ENCODE results near the gene TPTE2.
"Not testable (repeated sequence)": the region's sequence is repeated elsewhere in the genome, so short reads cannot be mapped to it uniquely, and the experiment has no call there.

TPTE2 gene

DNA sequence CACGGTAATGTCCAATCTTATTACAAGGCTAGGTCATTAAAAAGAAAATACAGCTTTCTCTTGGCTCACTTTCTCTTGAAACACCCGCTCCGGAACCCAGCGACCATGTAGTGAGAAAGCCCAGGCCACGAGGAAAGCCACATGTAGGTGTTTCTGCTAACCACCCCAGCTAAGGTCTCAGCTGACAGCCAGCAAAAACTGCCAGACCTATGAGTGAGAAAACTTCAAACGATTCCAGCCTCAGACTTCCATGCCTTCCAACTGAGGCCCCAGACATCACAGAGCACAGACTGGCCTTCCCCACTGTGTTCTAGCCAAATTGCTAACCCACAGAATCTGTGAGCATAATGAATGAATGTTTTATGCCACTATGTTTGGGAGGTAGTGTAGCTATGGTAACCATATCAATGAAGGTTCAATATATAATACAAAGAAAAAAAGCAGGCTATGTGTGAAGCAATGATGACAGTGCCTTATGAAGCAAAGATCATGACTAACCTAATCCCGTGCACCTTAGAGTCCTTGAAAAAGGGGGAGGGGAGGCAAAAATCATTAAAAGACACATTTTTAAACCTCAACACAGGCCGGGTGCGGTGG lies 11.9 kb upstream of the TPTE2 start:
- H3K4me3 ChIP-seq (ENCODE audit: low read length): no peak overlapping the region

DNA sequence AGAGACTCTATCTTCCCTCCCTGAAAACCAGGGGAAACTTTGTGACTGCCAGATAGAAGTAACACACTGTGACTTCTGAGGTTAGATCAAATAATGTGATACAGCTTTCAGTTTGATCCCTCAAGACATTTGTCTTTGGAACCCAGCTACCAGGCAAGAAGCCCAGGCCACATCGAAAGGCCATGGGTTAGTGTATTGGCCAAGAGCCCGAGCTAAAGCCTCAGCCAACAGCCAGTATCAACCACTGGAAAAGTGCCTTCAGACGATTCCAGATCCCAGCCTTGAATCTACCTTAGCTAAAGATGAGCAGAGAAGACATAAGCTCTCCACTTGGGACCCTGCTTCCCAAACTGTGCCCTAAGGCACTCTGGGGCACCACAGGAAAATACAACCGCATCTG lies 10.9 kb upstream of the TPTE2 start:
- no peak for DNase-seq (ENCODE audit: low read depth, low spot score)

More for the DNA sequence above, 11.9 kb upstream of the TPTE2 start:
- no peak for DNase-seq (ENCODE audit: low read depth, low spot score)

DNA sequence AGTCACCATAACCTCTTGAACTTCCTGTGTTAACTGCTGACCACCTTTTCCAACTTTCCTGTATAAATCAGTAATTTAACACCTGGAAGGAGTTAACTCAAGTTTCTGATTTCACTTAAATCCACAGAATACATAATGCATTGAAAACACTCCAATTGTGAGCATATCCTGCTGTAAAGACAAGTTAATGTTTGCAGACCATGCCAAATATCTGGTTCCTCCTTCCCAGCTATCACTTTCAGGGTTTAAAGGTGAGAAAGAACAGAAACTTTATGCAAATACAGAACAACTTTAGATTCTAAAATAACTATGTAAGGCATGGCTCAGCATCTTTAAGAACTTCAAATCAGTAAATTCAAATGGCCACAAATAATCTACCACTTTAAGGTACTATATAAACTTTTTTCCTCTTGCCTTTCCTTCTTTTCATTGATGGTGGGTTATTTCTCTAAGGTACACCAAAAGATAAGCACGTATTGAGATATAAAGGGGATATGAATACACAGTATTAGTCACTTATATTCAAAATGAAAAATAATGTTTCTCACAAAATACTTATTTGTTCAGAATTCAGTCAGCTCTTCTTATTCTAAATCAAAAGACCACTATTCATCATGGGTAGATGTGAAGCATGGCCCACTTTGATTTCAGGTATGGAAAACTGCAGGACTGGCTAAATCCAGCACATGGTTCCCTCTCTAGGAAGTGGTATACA lies 6.6 kb upstream of the TPTE2 start:
- no peak overlapping the region for H3K4me3 ChIP-seq (ENCODE audit: low read length)
- no peak for DNase-seq (ENCODE audit: low read depth, low spot score)

More for the DNA sequence above, 10.9 kb upstream of the TPTE2 start:
- H3K4me3 ChIP-seq (ENCODE audit: low read length): no peak overlapping the region

DNA sequence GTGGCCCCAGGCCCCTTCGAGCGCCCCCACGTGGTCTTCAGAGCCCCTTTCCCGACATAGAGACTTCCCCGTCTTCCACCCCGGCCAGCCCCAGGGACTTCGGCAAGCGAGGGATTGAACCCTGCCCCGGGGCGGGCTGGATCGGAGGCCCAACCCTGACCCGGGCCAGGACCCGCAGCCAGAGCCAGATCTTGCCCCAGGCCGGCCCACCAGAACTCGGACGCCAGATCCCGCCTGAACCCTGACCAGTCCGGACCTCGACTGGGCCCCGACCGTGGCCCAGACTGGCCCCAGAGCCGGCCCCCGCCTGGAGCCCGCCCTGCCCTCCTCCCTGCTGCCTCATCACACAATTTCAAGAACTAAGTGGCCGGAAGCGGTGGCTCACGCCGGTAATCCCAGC lies 253 bp upstream of the TPTE2 start:
- H3K4me3 ChIP-seq (ENCODE audit: low read length): no peak overlapping the region

DNA sequence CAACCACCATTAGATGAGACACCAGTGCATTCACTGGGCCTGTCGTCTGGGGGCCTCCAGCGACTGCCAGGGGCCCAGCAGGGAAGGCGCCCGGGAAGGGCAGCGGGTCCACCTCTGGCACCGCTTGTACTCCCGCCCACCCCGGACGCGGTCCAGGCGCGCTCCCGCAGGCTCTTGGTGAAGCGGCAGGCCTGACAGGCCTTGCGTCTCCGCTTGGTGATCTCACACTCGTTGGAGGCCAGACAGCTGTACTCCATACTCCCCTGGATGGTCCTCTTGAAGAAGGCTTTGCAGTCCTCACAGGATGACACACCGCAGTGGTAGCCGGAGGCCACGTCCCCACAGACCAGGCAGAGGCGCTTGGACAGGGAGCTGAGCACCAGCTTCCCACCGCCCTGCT lies 660 bp downstream of the TPTE2 start:
- DNase-seq (ENCODE audit: low read depth, low spot score); H3K4me3 ChIP-seq (ENCODE audit: low read length): not testable (repeated sequence)

More for the DNA sequence above, 253 bp upstream of the TPTE2 start:
- DNase-seq (ENCODE audit: low read depth, low spot score): no peak

DNA sequence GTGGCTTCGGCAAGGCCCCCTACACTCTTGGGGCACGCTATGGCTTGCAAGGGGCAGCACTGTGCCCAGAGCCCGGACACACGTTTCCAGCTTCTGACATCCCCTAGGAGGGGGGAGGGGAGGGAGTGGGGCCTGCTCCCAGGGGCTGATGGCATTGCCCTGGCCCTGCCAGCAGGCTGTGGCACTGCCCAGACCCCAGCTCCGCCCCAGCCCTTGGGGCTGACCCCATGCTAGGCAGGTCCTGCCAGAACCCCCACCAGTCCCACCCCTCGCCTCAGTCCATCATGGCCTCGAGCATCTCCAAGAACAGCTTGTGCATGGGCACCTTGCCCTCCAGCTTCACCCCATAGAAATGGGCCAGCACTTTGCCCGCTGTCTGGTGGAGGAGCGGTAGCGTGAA lies 1.6 kb downstream of the TPTE2 start:
- not testable (repeated sequence) for H3K4me3 ChIP-seq (ENCODE audit: low read length); DNase-seq (ENCODE audit: low read depth, low spot score)

DNA sequence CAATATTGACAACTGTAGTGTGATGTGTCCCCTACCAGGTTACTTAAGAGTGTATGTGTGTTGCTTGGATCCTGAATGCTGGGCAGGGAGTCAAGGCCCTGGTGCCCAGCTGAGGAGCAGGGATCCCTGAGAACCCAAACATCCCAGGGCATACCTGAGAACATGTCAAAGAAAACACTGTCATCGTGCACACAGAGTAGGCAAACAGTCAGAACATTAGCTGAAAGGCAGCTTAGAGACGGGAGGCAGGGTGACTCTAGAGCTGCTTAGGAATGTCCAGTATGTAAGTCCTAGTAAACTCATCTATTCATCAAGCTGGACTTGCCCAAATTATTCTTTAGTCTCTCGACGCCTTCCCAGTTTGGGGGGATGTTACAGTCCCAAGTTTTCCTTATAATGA lies 4.0 kb downstream of the TPTE2 start:
- DNase-seq (ENCODE audit: low read depth, low spot score); H3K4me3 ChIP-seq (ENCODE audit: low read length): not testable (repeated sequence)

DNA sequence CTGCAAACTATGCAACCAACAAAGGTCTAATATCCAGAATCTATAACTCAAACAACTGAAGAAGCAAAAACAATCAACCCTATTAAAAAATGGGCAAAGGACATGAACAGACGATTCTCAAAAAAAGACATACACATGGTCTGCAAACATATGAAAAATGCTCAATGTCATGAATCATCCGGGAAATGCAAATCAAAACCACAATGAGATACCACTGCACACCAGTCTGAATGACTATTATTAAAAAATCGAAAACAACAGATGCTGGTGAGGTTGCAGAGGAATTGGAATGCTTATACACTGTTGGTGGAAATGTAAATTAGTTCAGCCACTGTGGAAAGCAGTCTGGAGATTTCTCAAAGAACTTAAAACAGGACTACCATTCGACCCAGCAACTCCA lies 12.1 kb downstream of the TPTE2 start:
- H3K4me3 ChIP-seq (ENCODE audit: low read length); DNase-seq (ENCODE audit: low read depth, low spot score): not testable (repeated sequence)

DNA sequence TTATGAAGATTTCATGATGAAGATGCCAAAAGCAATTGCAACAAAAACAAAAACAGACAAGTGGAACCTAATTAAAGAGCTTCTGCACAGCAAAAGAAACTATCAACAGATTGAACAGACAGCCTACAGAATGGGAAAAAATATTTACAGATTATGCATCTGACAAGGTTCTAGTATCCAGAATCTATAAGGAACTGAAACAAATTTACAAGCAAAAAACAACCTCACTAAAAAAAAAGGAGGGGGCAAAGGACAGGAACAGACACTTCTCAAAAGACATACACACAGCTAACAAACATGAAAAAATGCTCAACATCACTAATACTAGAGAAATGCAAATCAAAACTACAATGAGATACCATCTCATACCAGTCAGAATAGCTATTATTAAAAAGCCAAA lies 35.7 kb downstream of the TPTE2 start:
- not testable (repeated sequence) for DNase-seq (ENCODE audit: low read depth, low spot score); H3K4me3 ChIP-seq (ENCODE audit: low read length)

DNA sequence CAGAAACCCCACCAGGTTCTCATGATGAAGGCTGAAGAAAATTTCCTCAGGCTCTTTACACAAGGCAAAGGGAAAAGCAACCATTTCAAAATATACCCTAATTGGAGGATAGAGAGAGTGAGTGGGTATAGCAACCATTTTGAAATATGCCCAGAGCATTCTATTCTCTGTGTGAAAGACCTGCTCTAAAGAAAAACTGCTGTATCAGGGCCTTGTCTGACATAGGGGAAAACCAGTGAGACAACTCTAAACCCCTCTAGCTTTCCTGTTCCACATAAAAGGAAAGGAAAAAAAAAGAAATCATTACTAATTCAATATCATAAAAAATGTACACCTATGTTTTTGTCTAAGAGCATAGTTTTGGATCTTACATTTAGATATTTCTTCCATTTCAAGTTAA lies 42.3 kb downstream of the TPTE2 start:
- no peak overlapping the region for H3K4me3 ChIP-seq (ENCODE audit: low read length)
- no peak for DNase-seq (ENCODE audit: low read depth, low spot score)

DNA sequence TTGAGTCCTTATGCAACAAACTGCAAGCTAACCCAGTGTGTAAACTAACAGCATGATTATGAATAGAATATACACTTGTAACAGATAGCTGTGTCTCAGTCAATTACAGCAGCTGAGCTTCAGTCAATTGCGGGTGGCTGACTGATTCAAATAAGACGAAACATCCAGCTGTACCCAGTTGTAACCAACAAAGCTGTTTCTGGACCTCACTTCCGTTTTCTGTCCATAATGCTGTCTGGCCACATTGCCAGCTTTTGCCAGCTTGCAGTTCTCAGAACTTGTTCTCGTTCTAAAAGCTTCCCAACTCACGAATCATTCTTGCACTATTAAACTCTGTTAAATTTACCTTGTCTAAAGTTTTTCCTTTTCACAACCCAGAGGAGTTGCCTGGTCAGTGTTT lies 53.7 kb downstream of the TPTE2 start:
- not testable (repeated sequence) for H3K4me3 ChIP-seq (ENCODE audit: low read length); DNase-seq (ENCODE audit: low read depth, low spot score)

DNA sequence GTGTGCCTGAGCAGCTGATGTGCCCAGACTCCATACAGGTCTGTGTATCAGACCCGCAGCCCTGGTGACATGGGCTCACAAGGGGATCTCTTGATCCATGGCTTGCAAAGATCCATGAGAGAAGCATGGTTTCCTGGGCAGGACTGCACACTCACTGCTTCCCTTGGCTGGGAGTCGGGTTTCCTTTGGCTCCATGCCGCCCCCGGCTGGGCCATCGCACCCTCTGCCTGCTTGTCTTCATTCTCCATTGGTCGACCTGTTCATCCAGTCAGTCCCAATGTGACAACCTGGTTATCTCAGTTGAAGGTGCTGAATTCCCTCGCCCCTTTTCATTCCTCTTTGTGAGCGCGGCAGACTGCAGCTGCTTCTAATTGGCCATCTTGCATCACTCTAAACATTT lies 101.2 kb downstream of the TPTE2 start:
- DNase-seq (ENCODE audit: low read depth, low spot score); H3K4me3 ChIP-seq (ENCODE audit: low read length): not testable (repeated sequence)

DNA sequence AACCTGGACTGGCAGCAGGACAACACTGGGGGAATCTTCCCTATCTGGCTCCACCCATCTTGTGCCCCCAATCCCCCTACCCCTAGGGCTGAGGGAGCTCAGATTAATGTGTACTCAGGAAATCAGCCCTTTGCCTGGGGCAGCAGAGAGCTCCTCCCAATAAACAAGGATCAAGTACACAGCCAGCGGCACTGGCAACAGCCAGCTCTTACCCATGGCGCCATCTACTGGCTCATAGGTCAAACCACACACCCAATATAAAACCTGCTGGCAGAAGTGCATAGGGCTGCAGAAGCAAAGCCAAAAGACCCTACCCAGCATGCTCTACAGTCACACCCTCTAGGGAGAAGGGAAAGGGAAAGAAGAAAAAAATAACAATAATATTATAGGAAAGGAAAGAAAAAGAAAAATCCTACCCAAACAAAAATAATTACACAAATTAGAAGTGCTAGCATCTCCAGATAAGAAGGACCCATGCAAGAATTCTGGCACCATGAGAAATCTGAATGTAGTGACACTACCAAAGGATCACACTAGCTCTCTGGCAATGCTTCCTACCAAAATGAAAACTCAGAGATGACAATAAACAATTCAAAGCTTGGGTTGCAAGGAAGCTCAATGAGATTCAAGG lies 122.2 kb downstream of the TPTE2 start:
- not testable (repeated sequence) for H3K4me3 ChIP-seq (ENCODE audit: low read length); DNase-seq (ENCODE audit: low read depth, low spot score)

DNA sequence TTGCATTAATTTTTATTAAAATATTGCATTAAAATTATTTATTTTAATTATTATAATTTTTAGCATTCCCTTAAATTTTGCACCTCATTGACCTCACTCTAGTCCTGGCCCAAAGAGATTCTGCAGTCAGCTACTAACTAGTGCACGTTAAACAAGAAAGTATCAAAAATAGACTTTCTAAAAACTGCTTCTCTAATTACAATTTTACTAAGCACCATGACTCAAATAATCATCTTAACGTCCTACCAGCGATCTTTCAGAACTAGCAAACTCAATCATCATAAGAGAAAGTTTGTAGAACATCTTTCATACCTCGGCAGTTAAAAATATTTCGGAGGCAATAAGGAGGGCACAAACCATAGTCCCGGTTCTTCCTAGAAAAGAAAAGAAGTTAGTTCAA lies 123.6 kb downstream of the TPTE2 start:
- not testable (repeated sequence) for DNase-seq (ENCODE audit: low read depth, low spot score); H3K4me3 ChIP-seq (ENCODE audit: low read length)

DNA sequence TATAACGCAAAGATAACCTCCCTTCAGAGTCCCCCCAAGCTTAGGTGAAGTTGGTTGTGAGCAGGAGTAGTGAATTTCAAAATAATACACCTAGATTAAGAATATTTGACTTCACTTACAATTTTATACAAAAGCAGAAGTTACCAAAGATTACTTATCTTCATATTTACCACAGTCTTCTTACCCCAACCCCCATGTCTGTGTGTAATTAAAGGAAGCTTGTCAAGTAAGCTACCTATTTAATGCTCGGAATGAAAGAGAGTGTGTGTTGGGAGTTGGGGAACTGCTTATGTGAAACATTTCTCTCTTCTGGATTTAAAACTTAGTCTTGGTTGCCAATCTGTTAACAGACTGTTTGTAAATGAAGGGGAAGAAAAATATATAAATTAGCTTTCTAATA lies 139.1 kb downstream of the TPTE2 start:
- H3K4me3 ChIP-seq (ENCODE audit: low read length); DNase-seq (ENCODE audit: low read depth, low spot score): not testable (repeated sequence)

DNA sequence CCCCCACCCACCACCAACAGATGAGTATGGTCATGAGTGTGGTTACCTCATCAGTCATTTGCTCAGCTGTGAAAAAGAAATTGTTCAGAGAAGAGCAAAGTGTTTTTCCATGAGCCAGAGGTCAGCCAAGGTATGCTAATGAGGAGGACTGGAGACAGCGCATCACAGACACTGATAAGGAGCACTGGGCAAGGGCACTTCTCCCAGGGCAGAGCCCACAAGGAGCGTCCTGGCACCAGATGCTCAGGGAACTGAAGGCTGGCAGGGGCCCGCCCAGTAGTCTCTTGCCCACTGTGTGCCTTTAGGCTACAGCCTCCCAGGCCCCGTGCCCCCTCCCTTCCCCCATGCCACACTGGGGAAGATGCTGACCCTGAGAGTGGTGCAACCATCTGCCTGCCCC lies 148.8 kb downstream of the TPTE2 start:
- H3K4me3 ChIP-seq (ENCODE audit: low read length); DNase-seq (ENCODE audit: low read depth, low spot score): not testable (repeated sequence)

DNA sequence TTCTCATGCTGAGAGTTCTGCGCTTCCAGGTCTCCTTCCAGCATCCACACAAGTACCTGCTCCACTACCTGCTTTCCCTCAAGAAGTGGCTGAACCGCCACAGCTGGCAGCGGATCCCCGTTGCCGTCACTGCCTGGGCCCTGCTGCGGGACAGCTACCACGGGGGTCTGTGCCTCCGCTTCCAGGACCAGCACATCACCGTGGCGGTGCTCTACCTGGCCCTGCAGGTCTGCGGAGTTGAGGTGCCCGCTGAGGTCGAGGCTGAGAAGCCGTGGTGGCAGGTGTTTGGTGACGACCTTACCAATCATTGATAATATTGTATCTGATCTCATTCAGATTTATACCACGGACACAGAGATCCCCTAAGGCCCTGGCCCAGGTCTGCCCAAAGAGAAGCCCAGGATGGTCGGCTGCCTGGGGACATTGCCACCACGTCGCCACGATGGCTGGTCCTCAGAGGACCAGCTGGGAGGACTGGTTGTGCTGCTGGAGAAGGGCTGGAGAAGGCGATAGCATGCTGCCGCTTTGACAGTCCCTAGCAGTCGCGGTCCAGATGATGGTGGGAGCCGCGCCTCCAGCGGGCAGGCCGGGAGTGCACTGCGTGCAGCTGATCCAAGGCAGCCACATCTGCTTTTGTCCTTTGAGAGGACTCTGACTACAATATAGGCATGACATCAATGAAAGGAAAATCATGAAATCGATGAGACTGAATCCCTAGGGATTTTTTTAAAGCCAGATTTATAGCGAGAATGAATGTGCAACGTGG lies 178.4 kb downstream of the TPTE2 start:
- not testable (repeated sequence) for H3K4me3 ChIP-seq (ENCODE audit: low read length); DNase-seq (ENCODE audit: low read depth, low spot score)

DNA sequence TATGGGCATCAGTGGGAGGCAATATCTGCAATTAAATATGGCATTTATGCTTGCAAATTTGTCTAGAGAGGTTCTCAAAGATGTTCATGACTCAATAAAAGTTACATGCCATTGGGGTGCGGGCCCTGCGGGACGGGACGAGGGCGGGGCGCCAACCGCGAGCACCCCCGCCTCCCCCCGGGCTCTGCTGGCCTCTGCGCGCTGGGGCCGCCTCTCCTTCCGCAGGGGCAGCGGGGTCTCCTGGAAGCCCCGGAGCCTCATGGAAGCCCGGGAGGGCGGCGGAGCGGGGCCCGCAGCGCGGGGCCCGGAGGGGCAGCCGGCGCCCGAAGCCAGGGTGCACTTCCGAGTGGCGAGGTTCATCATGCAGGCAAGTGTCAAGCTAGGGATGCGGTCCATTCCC lies 179.2 kb downstream of the TPTE2 start:
- no peak for DNase-seq (ENCODE audit: low read depth, low spot score)

More for the DNA sequence above, 179.2 kb downstream of the TPTE2 start:
- H3K4me3 ChIP-seq (ENCODE audit: low read length): no peak overlapping the region
